ENCODE results near the gene PKP1.

- TF ChIP-seq POLR2A (IDR thresholded peaks at IDR 0.05; ENCODE audit: low read length) (no peak), GATA1 (IDR thresholded peaks at IDR 0.05; ENCODE audit: low read depth, low read length) (no peak)
Measured at GRCh38 chr1:201332021-201332420, 48.7 kb downstream of the PKP1 start.

Measured in erythroblast (primary cell).